WTC11 (cell line): Measurements from ENCODE around the gene BLOC1S3. TPM values are rescaled to one million over a fixed set of nuclear protein-coding genes. Genes with fewer than 3 reads are reported as not detected.

Experiments used
- ATAC-seq: fragments of 200-7000 bp; cut with Tn5 transposase; 2 replicates; pipeline ENCODE4 v1.10.0; 2021; ENCODE audit warnings: mild to moderate bottlenecking, moderate library complexity
- Bru-seq: library from RNA; stranded (reverse); fragments of 400-500 nt; gene quantifications from one replicate; lab custom pipeline; 2021; lab: Mats Ljungman, UMichigan
- CTCF ChIA-PET: fragments of 300-600 bp; sonication (Branson Sonifier 250); formaldehyde crosslinking; loops from one replicate; lab custom pipeline; 2021; ENCODE audit warnings: antibody characterized with exemption; lab: Charles Lee
- POLR2A ChIA-PET: fragments of 350-600 bp; sonication (Branson Sonifier 250); formaldehyde crosslinking; loops from one replicate; lab custom pipeline; 2021; ENCODE audit warnings: antibody characterized with exemption; lab: Charles Lee
- DNase-seq: peaks from one replicate; pipeline ENCODE4 v3.0.0; 2021; ENCODE audit warnings: low spot score
- H3K27ac Mint-ChIP-seq: 2 replicates; pipeline ENCODE4 v1.8.0; 2021; ENCODE audit warnings: mixed read lengths
- H3K27me3 Mint-ChIP-seq: 2 replicates; pipeline ENCODE4 v1.8.0; 2021; ENCODE audit warnings: low read depth, mild to moderate bottlenecking, moderate library complexity, mixed read lengths
- H3K36me3 Mint-ChIP-seq: 2 replicates; pipeline ENCODE4 v1.8.0; 2021; ENCODE audit warnings: mixed read lengths
- H3K4me1 Mint-ChIP-seq: 2 replicates; pipeline ENCODE4 v1.8.0; 2022; ENCODE audit warnings: mixed read lengths
- H3K4me3 Mint-ChIP-seq: 2 replicates; pipeline ENCODE4 v1.8.0; 2021; ENCODE audit warnings: mild to moderate bottlenecking, moderate library complexity, mixed read lengths
- H3K9me3 Mint-ChIP-seq: 2 replicates; pipeline ENCODE4 v1.8.0; 2021; ENCODE audit warnings: mixed read lengths
- FOXP4 ChIP-seq: sonication (generic); formaldehyde crosslinking; IDR thresholded peaks from 2 replicates; pipeline ENCODE4 v1.8.0; 2022; ENCODE audit warnings: mild to moderate bottlenecking, missing genetic modification reagents
- MAX ChIP-seq: sonication (generic); formaldehyde crosslinking; IDR thresholded peaks from 2 replicates; pipeline ENCODE4 v1.8.0; 2022; ENCODE audit warnings: mild to moderate bottlenecking, missing genetic modification reagents
- NFATC4 ChIP-seq: fragments of 250-450 bp; sonication (Bioruptor Pico); IDR thresholded peaks from 2 replicates; pipeline ENCODE4 v1.9.0; 2021; ENCODE audit warnings: mild to moderate bottlenecking
- NFE2L1 ChIP-seq: sonication (generic); formaldehyde crosslinking; IDR thresholded peaks from 2 replicates; pipeline ENCODE4 v1.8.1; 2023; ENCODE audit warnings: missing genetic modification reagents
- NFYB ChIP-seq: sonication (generic); formaldehyde crosslinking; conservative IDR thresholded peaks from 2 replicates; pipeline ENCODE4 v1.8.0; 2022; ENCODE audit warnings: low read depth, missing genetic modification reagents
- SMAD4 ChIP-seq: sonication (generic); formaldehyde crosslinking; IDR thresholded peaks from 2 replicates; pipeline ENCODE4 v1.8.0; 2022; ENCODE audit warnings: mild to moderate bottlenecking, missing genetic modification reagents
- SP1 ChIP-seq: sonication (generic); formaldehyde crosslinking; conservative IDR thresholded peaks from 2 replicates; pipeline ENCODE4 v1.8.1; 2022; ENCODE audit warnings: missing genetic modification reagents
- TP53 ChIP-seq: sonication (generic); formaldehyde crosslinking; IDR thresholded peaks from 2 replicates; pipeline ENCODE4 v1.8.1; 2023; ENCODE audit warnings: mild to moderate bottlenecking, missing genetic modification reagents
- USF2 ChIP-seq: sonication (generic); formaldehyde crosslinking; IDR thresholded peaks from 2 replicates; pipeline ENCODE4 v1.8.1; 2023; ENCODE audit warnings: mild to moderate bottlenecking, missing genetic modification reagents, moderate library complexity
- ZBTB43 ChIP-seq: sonication (generic); formaldehyde crosslinking; IDR thresholded peaks from 2 replicates; pipeline ENCODE4 v1.8.1; 2023; ENCODE audit warnings: mild to moderate bottlenecking, missing genetic modification reagents
- ZNF138 ChIP-seq: sonication (generic); formaldehyde crosslinking; conservative IDR thresholded peaks from 2 replicates; pipeline ENCODE4 v1.8.1; 2022; ENCODE audit warnings: mild to moderate bottlenecking, moderate library complexity, missing genetic modification reagents
- ZNF232 ChIP-seq: sonication (generic); formaldehyde crosslinking; IDR thresholded peaks from 2 replicates; pipeline ENCODE4 v1.8.0; 2022; ENCODE audit warnings: mild to moderate bottlenecking, missing genetic modification reagents
- long read RNA-seq, 3 experiments: library from RNA in 1 of 3; library from capped mRNA in 1 of 3; library from polyadenylated mRNA in 1 of 3; unstranded in 2 of 3; stranded (forward) in 1 of 3; transcript quantifications; one replicate each; pipeline ENCODE4 v2.0.0, GENCODE V29; 2021
- total RNA-seq: library from RNA; stranded (reverse); gene quantifications from 3 replicates; pipeline ENCODE4 v1.2.3, GENCODE V29; 2021
- TF ChIP-seq, protein P1 (sequence below): fragments of 250-450 bp; sonication (Bioruptor Pico); IDR thresholded peaks from 2 replicates; pipeline ENCODE4 v1.8.0; 2021; ENCODE audit warnings: mild to moderate bottlenecking
- TF ChIP-seq, protein P2 (sequence below): fragments of 250-450 bp; sonication (Bioruptor Pico); IDR thresholded peaks from 2 replicates; pipeline ENCODE4 v1.9.0; 2021; ENCODE audit warnings: mild to moderate bottlenecking
- TF ChIP-seq, protein P3 (sequence below): fragments of 200-600 bp; IDR thresholded peaks from 2 replicates; pipeline ENCODE4 v1.8.0; 2022; ENCODE audit warnings: antibody characterized with exemption
- TF ChIP-seq, protein P4 (sequence below): sonication (generic); formaldehyde crosslinking; IDR thresholded peaks from 2 replicates; pipeline ENCODE4 v1.8.0; 2022; ENCODE audit warnings: mild to moderate bottlenecking, missing genetic modification reagents
- TF ChIP-seq, protein P5 (sequence below): sonication (generic); formaldehyde crosslinking; IDR thresholded peaks from 2 replicates; pipeline ENCODE4 v1.8.1; 2023; ENCODE audit warnings: mild to moderate bottlenecking, missing genetic modification reagents

The BLOC1S3 gene, protein sequence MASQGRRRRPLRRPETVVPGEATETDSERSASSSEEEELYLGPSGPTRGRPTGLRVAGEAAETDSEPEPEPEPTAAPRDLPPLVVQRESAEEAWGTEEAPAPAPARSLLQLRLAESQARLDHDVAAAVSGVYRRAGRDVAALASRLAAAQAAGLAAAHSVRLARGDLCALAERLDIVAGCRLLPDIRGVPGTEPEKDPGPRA
- 9.0 to 10.8 TPM (median 10.0 TPM) in 3 replicates for total RNA-seq
- Bru-seq, nascent RNA, result percentile 80 among the genes with signal in this experiment
- long read RNA-seq, experiment 1, partial matches to known transcripts, result 0 of 4 reads
- long read RNA-seq, experiment 1, other reads (novel, unspliced or antisense), result 0 of 4 reads
- long read RNA-seq, experiment 2, partial matches to known transcripts, result 0 of 3 reads
- long read RNA-seq, experiment 2, other reads (novel, unspliced or antisense), result 0 of 3 reads
- long read RNA-seq, experiment 3, result 0 reads

DNA sequence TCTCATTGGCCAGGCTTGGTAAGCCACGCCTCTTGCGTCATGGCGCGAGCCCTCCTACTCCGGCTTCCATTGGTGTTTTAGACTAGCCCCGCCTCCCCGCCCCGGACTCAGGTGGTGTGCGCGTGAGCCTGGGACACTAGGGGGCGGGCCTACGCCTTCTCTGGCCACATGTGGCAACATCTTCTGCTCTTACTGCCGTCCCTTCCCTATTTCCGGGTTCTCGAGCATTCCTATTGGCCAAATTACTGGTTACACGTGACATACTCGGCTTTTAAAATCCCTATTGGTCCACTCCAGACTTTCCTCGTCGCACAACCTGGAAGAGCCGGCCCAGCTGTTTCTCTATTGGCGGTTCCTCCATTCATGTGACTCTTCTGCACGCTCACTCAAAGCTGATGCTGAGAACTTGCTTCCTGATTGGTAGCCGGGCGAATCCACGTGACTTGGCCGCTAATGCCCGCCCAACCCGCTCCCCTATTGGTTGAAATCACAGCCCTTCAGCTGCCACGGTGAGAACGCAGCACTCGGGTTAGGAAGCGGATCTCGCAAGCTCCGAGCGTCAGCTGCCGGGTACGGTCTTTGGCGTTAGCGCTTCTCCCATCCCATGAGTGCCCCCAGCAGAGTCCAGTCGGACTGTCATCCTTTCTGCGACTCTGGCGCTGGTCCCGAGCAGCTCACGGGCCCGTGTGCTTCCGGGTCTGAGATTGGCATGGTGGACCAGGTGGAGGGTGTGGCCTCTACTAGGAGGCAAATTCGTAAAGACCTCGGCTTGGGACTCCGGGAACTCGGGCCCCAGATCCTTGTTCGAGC is at the start of gene BLOC1S3:
Gene BLOC1S3, plus strand, starts transcription at position 523 of the 810 bp plus-strand sequence. CDS start 513 bp downstream, outside the sequence.
- H3K27ac Mint-ChIP-seq, result peak within 1 kb of the TSS; percentile 94
- ATAC-seq (peak; percentile 92), DNase-seq (peak; percentile 100)
- ChIA-PET POLR2A (interaction anchor here (0.6 to 2.5 kb wide), 6 partner anchors 9 to 591 kb away, joined by 3 to 14 read pairs (median 4); partner anchors contain the start of genes APOE, PPP1R37 and SIX5), CTCF (interaction anchor here (0.6 to 2.4 kb wide), 42 partner anchors 9 to 592 kb away, joined by 3 to 73 read pairs (median 4); partner anchors contain the start of genes CLASRP, GEMIN7, NKPD1 and PPP1R37)
- H3K27me3 Mint-ChIP-seq, result peaks cover 8% of the 10 kb centered on the region; the same call in 1 of the 2 replicates
- H3K36me3 Mint-ChIP-seq, result no peaks in the 10 kb centered on the region
- H3K9me3 Mint-ChIP-seq, result no peaks in the 10 kb centered on the region
- peak within 1 kb of the TSS; percentile 90 for H3K4me3 Mint-ChIP-seq
- H3K4me1 Mint-ChIP-seq, result peaks cover 8% of the 10 kb centered on the region; the same call in 1 of the 2 replicates
- TF ChIP-seq ZNF232 (CRISPR knock-in tag), result peak; percentile 69; the same call in 1 of the 2 replicates
- TF ChIP-seq, protein P1, sequence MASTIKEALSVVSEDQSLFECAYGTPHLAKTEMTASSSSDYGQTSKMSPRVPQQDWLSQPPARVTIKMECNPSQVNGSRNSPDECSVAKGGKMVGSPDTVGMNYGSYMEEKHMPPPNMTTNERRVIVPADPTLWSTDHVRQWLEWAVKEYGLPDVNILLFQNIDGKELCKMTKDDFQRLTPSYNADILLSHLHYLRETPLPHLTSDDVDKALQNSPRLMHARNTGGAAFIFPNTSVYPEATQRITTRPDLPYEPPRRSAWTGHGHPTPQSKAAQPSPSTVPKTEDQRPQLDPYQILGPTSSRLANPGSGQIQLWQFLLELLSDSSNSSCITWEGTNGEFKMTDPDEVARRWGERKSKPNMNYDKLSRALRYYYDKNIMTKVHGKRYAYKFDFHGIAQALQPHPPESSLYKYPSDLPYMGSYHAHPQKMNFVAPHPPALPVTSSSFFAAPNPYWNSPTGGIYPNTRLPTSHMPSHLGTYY (CRISPR knock-in tag), result no peak
- no peak for TF ChIP-seq ZBTB43 (CRISPR knock-in tag)
- TF ChIP-seq, protein P2, sequence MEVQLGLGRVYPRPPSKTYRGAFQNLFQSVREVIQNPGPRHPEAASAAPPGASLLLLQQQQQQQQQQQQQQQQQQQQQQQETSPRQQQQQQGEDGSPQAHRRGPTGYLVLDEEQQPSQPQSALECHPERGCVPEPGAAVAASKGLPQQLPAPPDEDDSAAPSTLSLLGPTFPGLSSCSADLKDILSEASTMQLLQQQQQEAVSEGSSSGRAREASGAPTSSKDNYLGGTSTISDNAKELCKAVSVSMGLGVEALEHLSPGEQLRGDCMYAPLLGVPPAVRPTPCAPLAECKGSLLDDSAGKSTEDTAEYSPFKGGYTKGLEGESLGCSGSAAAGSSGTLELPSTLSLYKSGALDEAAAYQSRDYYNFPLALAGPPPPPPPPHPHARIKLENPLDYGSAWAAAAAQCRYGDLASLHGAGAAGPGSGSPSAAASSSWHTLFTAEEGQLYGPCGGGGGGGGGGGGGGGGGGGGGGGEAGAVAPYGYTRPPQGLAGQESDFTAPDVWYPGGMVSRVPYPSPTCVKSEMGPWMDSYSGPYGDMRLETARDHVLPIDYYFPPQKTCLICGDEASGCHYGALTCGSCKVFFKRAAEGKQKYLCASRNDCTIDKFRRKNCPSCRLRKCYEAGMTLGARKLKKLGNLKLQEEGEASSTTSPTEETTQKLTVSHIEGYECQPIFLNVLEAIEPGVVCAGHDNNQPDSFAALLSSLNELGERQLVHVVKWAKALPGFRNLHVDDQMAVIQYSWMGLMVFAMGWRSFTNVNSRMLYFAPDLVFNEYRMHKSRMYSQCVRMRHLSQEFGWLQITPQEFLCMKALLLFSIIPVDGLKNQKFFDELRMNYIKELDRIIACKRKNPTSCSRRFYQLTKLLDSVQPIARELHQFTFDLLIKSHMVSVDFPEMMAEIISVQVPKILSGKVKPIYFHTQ, result no peak
- TF ChIP-seq NFE2L1 (CRISPR knock-in tag), result no peak
- TF ChIP-seq USF2 (CRISPR knock-in tag), result peak; percentile 94
- peak; percentile 92 for TF ChIP-seq MAX
- TF ChIP-seq NFATC4 (CRISPR knock-in tag), result no peak
- TF ChIP-seq, protein P3, sequence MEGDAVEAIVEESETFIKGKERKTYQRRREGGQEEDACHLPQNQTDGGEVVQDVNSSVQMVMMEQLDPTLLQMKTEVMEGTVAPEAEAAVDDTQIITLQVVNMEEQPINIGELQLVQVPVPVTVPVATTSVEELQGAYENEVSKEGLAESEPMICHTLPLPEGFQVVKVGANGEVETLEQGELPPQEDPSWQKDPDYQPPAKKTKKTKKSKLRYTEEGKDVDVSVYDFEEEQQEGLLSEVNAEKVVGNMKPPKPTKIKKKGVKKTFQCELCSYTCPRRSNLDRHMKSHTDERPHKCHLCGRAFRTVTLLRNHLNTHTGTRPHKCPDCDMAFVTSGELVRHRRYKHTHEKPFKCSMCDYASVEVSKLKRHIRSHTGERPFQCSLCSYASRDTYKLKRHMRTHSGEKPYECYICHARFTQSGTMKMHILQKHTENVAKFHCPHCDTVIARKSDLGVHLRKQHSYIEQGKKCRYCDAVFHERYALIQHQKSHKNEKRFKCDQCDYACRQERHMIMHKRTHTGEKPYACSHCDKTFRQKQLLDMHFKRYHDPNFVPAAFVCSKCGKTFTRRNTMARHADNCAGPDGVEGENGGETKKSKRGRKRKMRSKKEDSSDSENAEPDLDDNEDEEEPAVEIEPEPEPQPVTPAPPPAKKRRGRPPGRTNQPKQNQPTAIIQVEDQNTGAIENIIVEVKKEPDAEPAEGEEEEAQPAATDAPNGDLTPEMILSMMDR, result peak; percentile 38
- TF ChIP-seq, protein P4, sequence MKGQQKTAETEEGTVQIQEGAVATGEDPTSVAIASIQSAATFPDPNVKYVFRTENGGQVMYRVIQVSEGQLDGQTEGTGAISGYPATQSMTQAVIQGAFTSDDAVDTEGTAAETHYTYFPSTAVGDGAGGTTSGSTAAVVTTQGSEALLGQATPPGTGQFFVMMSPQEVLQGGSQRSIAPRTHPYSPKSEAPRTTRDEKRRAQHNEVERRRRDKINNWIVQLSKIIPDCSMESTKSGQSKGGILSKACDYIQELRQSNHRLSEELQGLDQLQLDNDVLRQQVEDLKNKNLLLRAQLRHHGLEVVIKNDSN (CRISPR knock-in tag), result peak; percentile 94
- TF ChIP-seq, protein P5, sequence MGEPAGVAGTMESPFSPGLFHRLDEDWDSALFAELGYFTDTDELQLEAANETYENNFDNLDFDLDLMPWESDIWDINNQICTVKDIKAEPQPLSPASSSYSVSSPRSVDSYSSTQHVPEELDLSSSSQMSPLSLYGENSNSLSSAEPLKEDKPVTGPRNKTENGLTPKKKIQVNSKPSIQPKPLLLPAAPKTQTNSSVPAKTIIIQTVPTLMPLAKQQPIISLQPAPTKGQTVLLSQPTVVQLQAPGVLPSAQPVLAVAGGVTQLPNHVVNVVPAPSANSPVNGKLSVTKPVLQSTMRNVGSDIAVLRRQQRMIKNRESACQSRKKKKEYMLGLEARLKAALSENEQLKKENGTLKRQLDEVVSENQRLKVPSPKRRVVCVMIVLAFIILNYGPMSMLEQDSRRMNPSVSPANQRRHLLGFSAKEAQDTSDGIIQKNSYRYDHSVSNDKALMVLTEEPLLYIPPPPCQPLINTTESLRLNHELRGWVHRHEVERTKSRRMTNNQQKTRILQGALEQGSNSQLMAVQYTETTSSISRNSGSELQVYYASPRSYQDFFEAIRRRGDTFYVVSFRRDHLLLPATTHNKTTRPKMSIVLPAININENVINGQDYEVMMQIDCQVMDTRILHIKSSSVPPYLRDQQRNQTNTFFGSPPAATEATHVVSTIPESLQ (CRISPR knock-in tag), result no peak
- no peak for TF ChIP-seq ZNF138 (CRISPR knock-in tag)
- TF ChIP-seq TP53, result no peak
- no peak for TF ChIP-seq FOXP4 (CRISPR knock-in tag)
- no peak for TF ChIP-seq SMAD4
- TF ChIP-seq NFYB (CRISPR knock-in tag), result peak; percentile 77
- TF ChIP-seq SP1 (CRISPR knock-in tag), result peak; percentile 86
